ENCODE measurements around the gene VWA8.

GRCh38 chr13:41563341-41563983 lies 397.4 kb downstream of the VWA8 start:
- no peak for TF ChIP-seq POLR2AphosphoS5 (IDR thresholded peaks at IDR 0.05; ENCODE audit: insufficient read depth in 1 of 2, low read depth in 1 of 2)
- TF ChIP-seq, protein P1, sequence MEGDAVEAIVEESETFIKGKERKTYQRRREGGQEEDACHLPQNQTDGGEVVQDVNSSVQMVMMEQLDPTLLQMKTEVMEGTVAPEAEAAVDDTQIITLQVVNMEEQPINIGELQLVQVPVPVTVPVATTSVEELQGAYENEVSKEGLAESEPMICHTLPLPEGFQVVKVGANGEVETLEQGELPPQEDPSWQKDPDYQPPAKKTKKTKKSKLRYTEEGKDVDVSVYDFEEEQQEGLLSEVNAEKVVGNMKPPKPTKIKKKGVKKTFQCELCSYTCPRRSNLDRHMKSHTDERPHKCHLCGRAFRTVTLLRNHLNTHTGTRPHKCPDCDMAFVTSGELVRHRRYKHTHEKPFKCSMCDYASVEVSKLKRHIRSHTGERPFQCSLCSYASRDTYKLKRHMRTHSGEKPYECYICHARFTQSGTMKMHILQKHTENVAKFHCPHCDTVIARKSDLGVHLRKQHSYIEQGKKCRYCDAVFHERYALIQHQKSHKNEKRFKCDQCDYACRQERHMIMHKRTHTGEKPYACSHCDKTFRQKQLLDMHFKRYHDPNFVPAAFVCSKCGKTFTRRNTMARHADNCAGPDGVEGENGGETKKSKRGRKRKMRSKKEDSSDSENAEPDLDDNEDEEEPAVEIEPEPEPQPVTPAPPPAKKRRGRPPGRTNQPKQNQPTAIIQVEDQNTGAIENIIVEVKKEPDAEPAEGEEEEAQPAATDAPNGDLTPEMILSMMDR (IDR thresholded peaks at IDR 0.05): no peak
